Astrocyte of the spinal cord (primary cell): ENCODE data around the gene FAM227B.
"Not testable (repeated sequence)": the region's sequence is repeated elsewhere in the genome, so short reads cannot be mapped to it uniquely, and the experiment has no call there.

Experiments used
- DNase-seq: peaks from one replicate; pipeline ENCODE4 v3.0.0; 2011; ENCODE audit warnings: low read depth, low spot score
- H3K4me3 ChIP-seq: 2 replicates; pipeline ENCODE4 v1.5.1; 2011; ENCODE audit warnings: low read depth, mild to moderate bottlenecking, low read length, moderate library complexity
- in situ Hi-C: cut with HindIII; loops from 2 replicates; pipeline ENCODE4 v1.10.0; 2017; ENCODE audit warnings: low sequenced_read_pairs
- TF ChIP-seq, protein P1 (sequence below): IDR thresholded peaks from 2 replicates; pipeline ENCODE4 v1.5.1; 2012; ENCODE audit warnings: low read depth, mild to moderate bottlenecking, low read length, inconsistent platforms

The FAM227B gene

DNA sequence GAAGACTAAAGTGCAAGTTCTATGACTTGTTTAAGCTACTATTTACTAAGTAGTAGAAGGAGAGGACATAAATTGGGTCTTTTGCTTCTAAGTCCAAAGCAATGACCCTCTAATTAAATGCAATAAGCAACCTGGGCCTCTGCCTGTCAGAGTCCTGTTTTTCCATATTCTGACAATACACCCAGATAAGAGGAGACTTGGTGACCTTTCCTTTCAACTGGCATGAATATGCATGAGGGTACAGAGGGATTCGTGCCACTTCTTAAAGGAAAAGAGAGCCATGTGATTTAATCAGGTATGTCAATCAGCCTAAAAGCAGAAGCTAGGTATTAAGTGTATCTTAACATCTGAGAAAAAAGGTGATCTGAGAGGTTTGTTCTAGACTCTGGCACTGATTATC, 248.3 kb downstream of the FAM227B start:
- TF ChIP-seq, protein P1, sequence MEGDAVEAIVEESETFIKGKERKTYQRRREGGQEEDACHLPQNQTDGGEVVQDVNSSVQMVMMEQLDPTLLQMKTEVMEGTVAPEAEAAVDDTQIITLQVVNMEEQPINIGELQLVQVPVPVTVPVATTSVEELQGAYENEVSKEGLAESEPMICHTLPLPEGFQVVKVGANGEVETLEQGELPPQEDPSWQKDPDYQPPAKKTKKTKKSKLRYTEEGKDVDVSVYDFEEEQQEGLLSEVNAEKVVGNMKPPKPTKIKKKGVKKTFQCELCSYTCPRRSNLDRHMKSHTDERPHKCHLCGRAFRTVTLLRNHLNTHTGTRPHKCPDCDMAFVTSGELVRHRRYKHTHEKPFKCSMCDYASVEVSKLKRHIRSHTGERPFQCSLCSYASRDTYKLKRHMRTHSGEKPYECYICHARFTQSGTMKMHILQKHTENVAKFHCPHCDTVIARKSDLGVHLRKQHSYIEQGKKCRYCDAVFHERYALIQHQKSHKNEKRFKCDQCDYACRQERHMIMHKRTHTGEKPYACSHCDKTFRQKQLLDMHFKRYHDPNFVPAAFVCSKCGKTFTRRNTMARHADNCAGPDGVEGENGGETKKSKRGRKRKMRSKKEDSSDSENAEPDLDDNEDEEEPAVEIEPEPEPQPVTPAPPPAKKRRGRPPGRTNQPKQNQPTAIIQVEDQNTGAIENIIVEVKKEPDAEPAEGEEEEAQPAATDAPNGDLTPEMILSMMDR = no peak
- in situ Hi-C loops = no loop called here
- no peak for DNase-seq
- no peak overlapping the region for H3K4me3 ChIP-seq

DNA sequence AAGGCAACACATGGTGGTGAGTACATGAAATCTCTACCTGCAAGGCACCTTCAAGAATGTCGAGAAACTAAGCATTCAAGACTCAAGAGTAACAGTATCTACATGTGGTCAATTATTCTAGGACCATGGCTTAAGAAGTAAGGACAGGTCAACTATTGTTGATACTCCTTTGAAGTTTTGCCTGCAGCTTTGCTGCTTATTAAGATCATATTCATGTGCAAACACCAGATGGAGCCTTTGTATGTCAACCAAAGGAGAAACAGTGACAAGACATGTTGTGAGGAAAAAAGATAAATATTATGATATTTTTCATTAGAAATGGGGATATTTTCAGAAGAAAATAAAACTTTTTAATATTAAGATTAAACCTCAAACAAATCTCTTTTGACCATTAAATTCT, 249.8 kb downstream of the FAM227B start:
- peak; percentile 17 for DNase-seq
- in situ Hi-C loops = no loop called here
- no peak overlapping the region for H3K4me3 ChIP-seq
- TF ChIP-seq, protein P1 = no peak

DNA sequence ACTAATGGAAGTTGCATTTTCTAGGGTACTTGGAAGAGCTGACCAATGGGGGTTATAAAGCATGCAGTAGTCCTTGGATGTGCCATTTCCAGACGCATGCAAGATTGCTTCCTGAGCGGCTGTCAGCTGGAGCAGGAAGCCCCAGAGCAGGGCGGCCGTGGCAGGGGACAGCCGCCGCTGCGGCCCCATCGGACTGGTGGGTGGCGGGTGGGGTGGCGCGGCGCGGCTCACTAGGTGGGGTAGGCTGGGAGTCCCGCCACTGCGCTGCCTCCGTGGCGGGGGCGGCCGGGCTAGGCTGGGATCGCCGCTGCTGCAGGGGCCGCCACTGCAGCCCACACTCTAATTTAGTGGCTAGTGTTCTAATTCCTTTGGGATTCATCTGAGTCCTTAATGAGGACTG, 254.1 kb downstream of the FAM227B start:
- TF ChIP-seq, protein P1 = no peak
- H3K4me3 ChIP-seq = no peak overlapping the region
- in situ Hi-C loops = no loop called here
- no peak for DNase-seq

DNA sequence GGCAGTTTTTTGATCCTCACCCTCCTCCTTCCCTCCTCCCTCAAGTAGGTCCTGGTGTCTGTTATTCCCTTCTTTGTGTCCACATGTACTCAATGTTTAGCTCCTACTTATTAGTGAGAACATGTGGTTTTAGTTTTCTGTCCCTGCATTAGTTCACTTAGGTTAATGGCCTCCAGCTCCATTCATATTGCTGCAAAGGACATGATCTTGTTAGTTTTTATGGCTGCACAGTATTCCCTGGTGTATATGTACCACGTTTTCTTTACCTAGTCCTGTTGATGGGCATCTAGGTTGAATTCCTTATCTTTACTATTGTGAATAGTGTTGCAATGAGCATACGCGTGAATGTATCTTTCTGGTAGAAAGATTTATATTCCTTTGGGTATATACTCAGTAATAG, 259.2 kb downstream of the FAM227B start:
- TF ChIP-seq, protein P1 = no peak
- no peak overlapping the region for H3K4me3 ChIP-seq
- DNase-seq = no peak
- in situ Hi-C loops = no loop called here

DNA sequence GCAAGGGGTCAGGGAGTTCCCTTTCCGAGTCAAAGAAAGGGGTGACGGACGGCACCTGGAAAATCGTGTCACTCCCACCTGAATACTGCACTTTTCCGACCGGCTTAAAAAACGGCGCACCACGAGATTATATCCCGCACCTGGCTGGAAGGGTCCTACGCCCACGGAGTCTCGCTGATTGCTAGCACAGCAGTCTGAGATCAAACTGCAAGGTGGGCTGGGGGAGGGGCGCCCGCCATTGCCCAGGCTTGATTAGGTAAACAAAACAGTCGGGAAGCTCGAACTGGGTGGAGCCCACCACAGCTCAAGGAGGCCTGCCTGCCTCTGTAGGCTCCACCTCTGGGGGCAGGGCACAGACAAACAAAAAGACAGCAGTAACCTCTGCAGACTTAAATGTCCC, 266.2 kb downstream of the FAM227B start:
- DNase-seq, H3K4me3 ChIP-seq, in situ Hi-C loops: not testable (repeated sequence)

DNA sequence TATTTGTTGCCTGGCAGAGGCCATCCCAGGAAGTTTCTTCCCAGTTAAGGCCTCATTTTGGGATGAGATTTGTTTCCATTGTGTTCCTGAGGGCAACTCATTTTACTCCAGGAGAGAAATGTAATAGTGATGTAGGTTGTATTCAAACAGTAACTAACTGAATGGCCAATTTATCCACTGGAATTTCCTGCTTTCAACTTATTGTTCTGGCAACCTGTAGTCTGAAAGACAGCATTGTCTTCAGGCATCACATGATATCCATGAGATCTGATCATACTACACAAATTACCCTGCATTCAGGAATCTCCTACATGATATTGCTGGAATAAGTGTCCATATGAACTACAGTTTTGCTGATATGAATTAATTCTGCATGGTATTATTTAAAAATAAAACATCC, 277.1 kb downstream of the FAM227B start:
- no peak for DNase-seq
- TF ChIP-seq, protein P1 = no peak
- H3K4me3 ChIP-seq = no peak overlapping the region
- in situ Hi-C loops = no loop called here

DNA sequence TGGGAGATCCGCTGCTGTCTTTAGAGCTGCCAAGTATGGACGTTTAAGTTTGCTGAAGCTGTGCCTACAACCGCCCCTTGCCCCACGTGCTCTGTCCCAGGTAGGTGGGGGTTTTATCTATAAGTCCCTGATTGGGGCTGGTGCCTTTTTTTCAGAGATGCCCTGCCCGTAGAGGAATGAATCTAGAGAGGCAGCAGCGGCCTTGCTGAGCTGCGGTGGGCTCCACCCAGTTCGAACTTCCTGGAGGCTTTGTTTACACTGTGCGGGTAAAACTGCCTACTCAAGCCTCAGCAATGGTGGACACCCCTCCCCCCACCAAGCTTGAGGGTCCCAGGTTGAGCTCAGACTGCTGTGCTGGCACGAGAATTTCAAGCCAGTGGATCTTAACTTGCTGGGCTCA, 281.0 kb downstream of the FAM227B start:
- TF ChIP-seq, protein P1 = no peak
- in situ Hi-C loops = no loop called here
- H3K4me3 ChIP-seq = no peak overlapping the region
- DNase-seq = no peak
